Measurements from ENCODE around the gene RAB40AL.

- TF ChIP-seq POLR2A (IDR thresholded peaks at IDR 0.05; ENCODE audit: low read length), result no peak
- TF ChIP-seq NR3C1 (IDR thresholded peaks at IDR 0.05), result no peak
- TF ChIP-seq, protein P1, sequence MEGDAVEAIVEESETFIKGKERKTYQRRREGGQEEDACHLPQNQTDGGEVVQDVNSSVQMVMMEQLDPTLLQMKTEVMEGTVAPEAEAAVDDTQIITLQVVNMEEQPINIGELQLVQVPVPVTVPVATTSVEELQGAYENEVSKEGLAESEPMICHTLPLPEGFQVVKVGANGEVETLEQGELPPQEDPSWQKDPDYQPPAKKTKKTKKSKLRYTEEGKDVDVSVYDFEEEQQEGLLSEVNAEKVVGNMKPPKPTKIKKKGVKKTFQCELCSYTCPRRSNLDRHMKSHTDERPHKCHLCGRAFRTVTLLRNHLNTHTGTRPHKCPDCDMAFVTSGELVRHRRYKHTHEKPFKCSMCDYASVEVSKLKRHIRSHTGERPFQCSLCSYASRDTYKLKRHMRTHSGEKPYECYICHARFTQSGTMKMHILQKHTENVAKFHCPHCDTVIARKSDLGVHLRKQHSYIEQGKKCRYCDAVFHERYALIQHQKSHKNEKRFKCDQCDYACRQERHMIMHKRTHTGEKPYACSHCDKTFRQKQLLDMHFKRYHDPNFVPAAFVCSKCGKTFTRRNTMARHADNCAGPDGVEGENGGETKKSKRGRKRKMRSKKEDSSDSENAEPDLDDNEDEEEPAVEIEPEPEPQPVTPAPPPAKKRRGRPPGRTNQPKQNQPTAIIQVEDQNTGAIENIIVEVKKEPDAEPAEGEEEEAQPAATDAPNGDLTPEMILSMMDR (IDR thresholded peaks at IDR 0.05), result no peak
- TF ChIP-seq JUN (IDR thresholded peaks at IDR 0.05), result no peak
- no peak for TF ChIP-seq ZNF302 (CRISPR knock-in tag; IDR thresholded peaks at IDR 0.05)
- no peak for TF ChIP-seq MAZ (IDR thresholded peaks at IDR 0.05; ENCODE audit: borderline replicate concordance, low read depth, low read length)
- TF ChIP-seq, protein P2, sequence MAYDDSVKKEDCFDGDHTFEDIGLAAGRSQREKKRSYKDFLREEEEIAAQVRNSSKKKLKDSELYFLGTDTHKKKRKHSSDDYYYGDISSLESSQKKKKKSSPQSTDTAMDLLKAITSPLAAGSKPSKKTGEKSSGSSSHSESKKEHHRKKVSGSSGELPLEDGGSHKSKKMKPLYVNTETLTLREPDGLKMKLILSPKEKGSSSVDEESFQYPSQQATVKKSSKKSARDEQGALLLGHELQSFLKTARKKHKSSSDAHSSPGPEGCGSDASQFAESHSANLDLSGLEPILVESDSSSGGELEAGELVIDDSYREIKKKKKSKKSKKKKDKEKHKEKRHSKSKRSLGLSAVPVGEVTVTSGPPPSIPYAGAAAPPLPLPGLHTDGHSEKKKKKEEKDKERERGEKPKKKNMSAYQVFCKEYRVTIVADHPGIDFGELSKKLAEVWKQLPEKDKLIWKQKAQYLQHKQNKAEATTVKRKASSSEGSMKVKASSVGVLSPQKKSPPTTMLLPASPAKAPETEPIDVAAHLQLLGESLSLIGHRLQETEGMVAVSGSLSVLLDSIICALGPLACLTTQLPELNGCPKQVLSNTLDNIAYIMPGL (CRISPR knock-in tag; IDR thresholded peaks at IDR 0.05; ENCODE audit: borderline replicate concordance), result no peak
- TF ChIP-seq ESRRA (IDR thresholded peaks at IDR 0.05; ENCODE audit: borderline replicate concordance, low read length), result no peak
These were observed 48.1 kb downstream of the RAB40AL start for GRCh38 chrX:102985192-102985591.
